MCF 10A (cell line): Measurements from ENCODE around the gene MDM1. TPM values are rescaled to one million over a fixed set of nuclear protein-coding genes. Genes with fewer than 3 reads are reported as not detected.
A peak's percentile ranks its signal among the peaks of the same experiment; 100 is the strongest.

ENCODE experiments used
- BruUV-seq: library from RNA; stranded (reverse); fragments of 400-500 nt; replicated peaks from 2 replicates; lab custom pipeline; 2021; lab: Mats Ljungman, UMichigan
- CTCF ChIA-PET: fragments of 300-600 bp; sonication (Branson Sonifier 250); formaldehyde crosslinking; extraction: SDS; loops from one replicate; lab custom pipeline; 2021; ENCODE audit warnings: antibody characterized with exemption, inconsistent platforms; lab: Yijun Ruan, JAX
- POLR2A ChIA-PET: fragments of 300-600, 350-650 bp; sonication (Branson Sonifier 250); formaldehyde crosslinking; extraction: SDS; loops from one replicate; lab custom pipeline; 2020; ENCODE audit warnings: antibody characterized with exemption, inconsistent platforms; lab: Yijun Ruan, JAX
- DNase-seq: peaks from one replicate; pipeline ENCODE4 v3.0.0-alpha.2; 2018; ENCODE audit not compliant: unreplicated experiment
- H3K27ac Mint-ChIP-seq: one replicate; pipeline ENCODE4 v1.8.0; 2022; ENCODE audit warnings: mild to moderate bottlenecking, low read depth, mixed read lengths; ENCODE audit not compliant: unreplicated experiment
- H3K27me3 Mint-ChIP-seq: one replicate; pipeline ENCODE4 v1.8.0; 2022; ENCODE audit warnings: mixed read lengths; ENCODE audit not compliant: insufficient read depth, unreplicated experiment
- H3K36me3 Mint-ChIP-seq: one replicate; pipeline ENCODE4 v1.8.0; 2022; ENCODE audit warnings: mild to moderate bottlenecking, moderate library complexity, mixed read lengths; ENCODE audit not compliant: insufficient read depth, unreplicated experiment
- H3K4me1 Mint-ChIP-seq: one replicate; pipeline ENCODE4 v1.8.0; 2022; ENCODE audit warnings: mixed read lengths; ENCODE audit not compliant: insufficient read depth, unreplicated experiment
- H3K4me3 Mint-ChIP-seq: one replicate; pipeline ENCODE4 v1.8.0; 2022; ENCODE audit warnings: mild to moderate bottlenecking, moderate library complexity, mixed read lengths; ENCODE audit not compliant: unreplicated experiment
- H3K9me3 Mint-ChIP-seq: one replicate; pipeline ENCODE4 v1.8.0; 2022; ENCODE audit warnings: mixed read lengths; ENCODE audit not compliant: unreplicated experiment
- intact Hi-C: fragments of 100-400 bp; cut with micrococcal nuclease; formaldehyde crosslinking; loops from 2 replicates; pipeline ENCODE4 v1.14.1; 2022
- total RNA-seq: library from RNA; stranded (reverse); gene quantifications from 2 replicates; pipeline ENCODE4 v1.2.3, GENCODE V29; 2022
- TF ChIP-seq, protein P1 (sequence below): fragments of 200-600 bp; IDR thresholded peaks from one replicate; pipeline ENCODE4 v1.8.0; 2022; ENCODE audit warnings: antibody characterized with exemption, mild to moderate bottlenecking; ENCODE audit not compliant: unreplicated experiment

Gene MDM1
- total RNA-seq, 1 experiment from 2014 or later, result 11.8 TPM

DNA sequence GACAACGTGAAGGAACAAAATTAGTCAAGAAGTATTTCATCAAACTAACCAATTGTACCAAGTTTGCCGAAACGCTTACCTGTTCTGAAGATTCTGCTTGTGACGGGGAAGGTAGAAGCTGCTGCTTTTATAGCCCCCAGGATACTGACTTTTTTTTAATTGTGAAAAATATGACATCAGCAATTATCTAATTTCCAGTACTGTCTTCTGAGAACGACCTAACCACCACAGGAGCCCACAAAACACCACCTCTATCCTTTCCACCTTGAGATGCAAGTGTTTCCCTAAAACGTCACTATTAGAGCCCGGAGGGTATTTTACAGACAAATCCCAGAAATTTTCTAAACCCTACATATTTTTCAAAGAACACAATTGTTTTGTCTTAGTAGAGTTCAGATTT lies 78.7 kb downstream of the MDM1 start, which contains the start of gene IL22:
Gene IL22, minus strand, starts transcription at position 101 of the 400 bp plus-strand sequence. CDS start 156 bp downstream, outside the sequence.
- intact Hi-C loops, result no loop called here
- no TSS peak for BruUV-seq
- TF ChIP-seq, protein P1, sequence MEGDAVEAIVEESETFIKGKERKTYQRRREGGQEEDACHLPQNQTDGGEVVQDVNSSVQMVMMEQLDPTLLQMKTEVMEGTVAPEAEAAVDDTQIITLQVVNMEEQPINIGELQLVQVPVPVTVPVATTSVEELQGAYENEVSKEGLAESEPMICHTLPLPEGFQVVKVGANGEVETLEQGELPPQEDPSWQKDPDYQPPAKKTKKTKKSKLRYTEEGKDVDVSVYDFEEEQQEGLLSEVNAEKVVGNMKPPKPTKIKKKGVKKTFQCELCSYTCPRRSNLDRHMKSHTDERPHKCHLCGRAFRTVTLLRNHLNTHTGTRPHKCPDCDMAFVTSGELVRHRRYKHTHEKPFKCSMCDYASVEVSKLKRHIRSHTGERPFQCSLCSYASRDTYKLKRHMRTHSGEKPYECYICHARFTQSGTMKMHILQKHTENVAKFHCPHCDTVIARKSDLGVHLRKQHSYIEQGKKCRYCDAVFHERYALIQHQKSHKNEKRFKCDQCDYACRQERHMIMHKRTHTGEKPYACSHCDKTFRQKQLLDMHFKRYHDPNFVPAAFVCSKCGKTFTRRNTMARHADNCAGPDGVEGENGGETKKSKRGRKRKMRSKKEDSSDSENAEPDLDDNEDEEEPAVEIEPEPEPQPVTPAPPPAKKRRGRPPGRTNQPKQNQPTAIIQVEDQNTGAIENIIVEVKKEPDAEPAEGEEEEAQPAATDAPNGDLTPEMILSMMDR, result no peak
- ChIA-PET POLR2A (interaction anchor here (1.0 kb wide), 1 partner anchor 9 kb away, joined by 3 read pairs; no protein-coding TSS in a partner anchor), CTCF (no interaction called here)
- no peak within 1 kb of the TSS for H3K4me3 Mint-ChIP-seq
- no peaks in the 10 kb centered on the region for H3K9me3 Mint-ChIP-seq
- no peak for DNase-seq
- no peaks in the 10 kb centered on the region for H3K36me3 Mint-ChIP-seq
- H3K27me3 Mint-ChIP-seq, result no peaks in the 10 kb centered on the region
- peaks cover 10% of the 10 kb centered on the region for H3K4me1 Mint-ChIP-seq
- H3K27ac Mint-ChIP-seq, result no peak within 1 kb of the TSS

DNA sequence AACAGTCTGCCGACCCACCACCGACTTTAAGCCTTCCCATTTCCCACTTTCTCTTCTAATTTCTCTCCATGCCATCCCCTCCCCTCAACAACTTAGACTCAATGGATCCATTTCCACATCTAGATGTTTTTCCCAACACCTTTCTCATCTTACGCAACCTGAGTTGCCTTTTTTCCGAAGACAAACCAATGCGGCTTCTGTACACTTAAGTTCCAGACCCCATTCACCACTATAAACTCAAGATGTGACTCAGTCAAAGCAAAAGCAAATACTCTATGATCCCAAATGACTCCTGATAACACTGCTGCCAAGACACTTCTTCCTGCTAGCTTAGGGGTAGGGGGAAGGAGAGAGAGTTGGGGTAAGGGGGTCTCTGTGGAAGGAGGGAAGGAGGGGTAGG lies 80.1 kb downstream of the MDM1 start:
- no peaks in the 10 kb centered on the region for H3K9me3 Mint-ChIP-seq
- intact Hi-C loops, result no loop called here
- TF ChIP-seq, protein P1, result no peak
- no TSS peak for BruUV-seq
- no peak overlapping the region for H3K27ac Mint-ChIP-seq
- POLR2A ChIA-PET, result no interaction called here
- no peaks in the 10 kb centered on the region for H3K27me3 Mint-ChIP-seq
- H3K4me1 Mint-ChIP-seq, result peaks cover 8% of the 10 kb centered on the region
- DNase-seq, result no peak
- CTCF ChIA-PET, result interaction anchor here (0.9 kb wide), 1 partner anchor 101 kb away, joined by 3 read pairs; no protein-coding TSS in a partner anchor
- H3K4me3 Mint-ChIP-seq, result no peak overlapping the region
- no peaks in the 10 kb centered on the region for H3K36me3 Mint-ChIP-seq

DNA sequence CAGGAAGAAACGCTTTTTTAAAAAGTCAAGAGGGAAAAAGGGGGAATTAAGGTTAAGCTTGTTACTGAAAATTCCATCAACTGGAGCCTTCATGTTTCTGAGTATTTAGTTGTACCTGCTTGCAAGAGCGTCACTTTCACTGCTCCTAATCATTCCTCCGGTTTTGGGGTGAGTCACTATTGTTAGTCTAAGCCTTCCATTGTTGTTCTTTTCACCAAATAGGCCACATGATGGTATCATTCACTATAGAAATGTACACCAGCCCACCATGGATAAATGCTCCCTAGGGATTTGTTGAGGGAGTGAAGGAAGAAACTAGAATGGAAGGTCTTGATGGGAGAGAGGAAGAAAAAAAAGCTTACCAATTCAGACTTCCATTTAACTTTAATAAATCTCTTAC lies 81.7 kb downstream of the MDM1 start:
- TF ChIP-seq, protein P1, result no peak
- Mint-ChIP-seq H3K9me3 (peaks cover 6% of the 10 kb centered on the region), H3K36me3 (no peaks in the 10 kb centered on the region), H3K4me3 (no peak overlapping the region), H3K4me1 (peaks cover 8% of the 10 kb centered on the region), H3K27ac (no peak overlapping the region), H3K27me3 (no peaks in the 10 kb centered on the region)
- peak; percentile 22 for DNase-seq
- no TSS peak for BruUV-seq
- intact Hi-C loops, result no loop called here
- ChIA-PET CTCF (interaction anchor here (0.9 kb wide), 1 partner anchor 421 kb away, joined by 5 read pairs; no protein-coding TSS in a partner anchor), POLR2A (interaction anchor here (0.9 to 2.4 kb wide), 6 partner anchors 9 to 1488 kb away, joined by 3 to 11 read pairs (median 3); no protein-coding TSS in a partner anchor)

DNA sequence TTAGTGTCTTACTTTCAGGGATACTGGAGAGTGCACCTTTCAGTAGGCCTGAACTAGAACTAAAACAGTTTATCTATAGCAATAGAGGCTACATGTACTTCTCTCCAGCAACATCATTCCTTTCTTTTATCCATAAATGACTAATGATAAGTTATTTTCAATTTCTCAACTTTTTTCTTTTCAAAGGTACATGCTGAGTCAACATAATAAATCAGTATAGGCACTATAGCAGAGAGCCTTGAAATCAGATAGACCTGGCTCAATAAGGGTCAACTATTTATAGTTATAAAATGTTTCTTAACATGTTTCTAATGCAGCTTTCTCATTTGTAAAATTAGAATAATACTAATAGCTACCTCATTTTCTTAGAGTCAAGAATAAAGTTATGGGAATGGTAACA lies 84.4 kb downstream of the MDM1 start:
- peaks cover 6% of the 10 kb centered on the region for H3K9me3 Mint-ChIP-seq
- no peaks in the 10 kb centered on the region for H3K36me3 Mint-ChIP-seq
- CTCF ChIA-PET, result interaction anchor here (0.9 kb wide), 1 partner anchor 23 kb away, joined by 3 read pairs; no protein-coding TSS in a partner anchor
- BruUV-seq, result no TSS peak
- H3K4me1 Mint-ChIP-seq, result peaks cover 8% of the 10 kb centered on the region
- DNase-seq, result no peak
- POLR2A ChIA-PET, result interaction anchor here (1.1 to 1.5 kb wide), 2 partner anchors 8 to 10 kb away, joined by 3 read pairs; no protein-coding TSS in a partner anchor
- intact Hi-C loops, result no loop called here
- TF ChIP-seq, protein P1, result no peak
- no peak overlapping the region for H3K27ac Mint-ChIP-seq
- H3K27me3 Mint-ChIP-seq, result no peaks in the 10 kb centered on the region
- no peak overlapping the region for H3K4me3 Mint-ChIP-seq
